Neural cell (in vitro differentiated cells): ENCODE data around the gene GOLGA6L24. TPM values are rescaled to one million over a fixed set of nuclear protein-coding genes. Genes with fewer than 3 reads are reported as not detected.

ENCODE experiments used
- polyA plus RNA-seq: library from polyadenylated mRNA; depleted of rRNA; stranded (reverse); fragments of >200 nt; gene quantifications from 2 replicates; pipeline ENCODE4 v1.2.3, GENCODE V29; 2014
- small RNA-seq, 3 experiments: library from RNA; depleted of rRNA; stranded (forward); fragments of <200 nt; gene quantifications; one replicate each; pipeline ENCODE3, GENCODE V24; 2012

The GOLGA6L24 gene
- polyA plus RNA-seq, 1 donor from 2014 or later, result not detected

Small RNA genes within 50 kb of the gene (small RNA-seq; reads per million reads assigned to genes)
- gene AC091304.5 (0 reads per million in 3 experiments), gene RN7SL238P (0 reads per million in 3 experiments)

Other genes with a start within 250 kb of the GOLGA6L24 start
- gene HERC2, start 35.9 kb downstream of the GOLGA6L24 start, polyA plus RNA-seq, result 47.3 and 70.2 TPM in 2 replicates
- gene GOLGA8F, start 20.6 kb upstream of the GOLGA6L24 start, polyA plus RNA-seq, result not detected in 2 replicates
- gene GOLGA8G, start 174.9 kb upstream of the GOLGA6L24 start, polyA plus RNA-seq, result not detected in 2 replicates
- not detected in 2 replicates for gene GOLGA6L25, start 195.5 kb upstream of the GOLGA6L24 start, polyA plus RNA-seq